DMS53 treated with DMSO at 0.1 percent for 48 hours (cell line): ENCODE measurements around the gene GNAL.
"Not testable (repeated sequence)": the region's sequence is repeated elsewhere in the genome, so short reads cannot be mapped to it uniquely, and the experiment has no call there.

Experiments used
- DNase-seq: peaks from one replicate; lab custom pipeline; 2025; ENCODE audit not compliant: unreplicated experiment; lab: John Stamatoyannopoulos, UW

The GNAL gene

GRCh38 chr18:11844436-11844835 lies 155.4 kb downstream of the GNAL start:
- no peak for DNase-seq

GRCh38 chr18:11845654-11846053 lies 156.6 kb downstream of the GNAL start:
- no peak for DNase-seq

- DNase-seq: no peak
These were observed 158.7 kb downstream of the GNAL start for GRCh38 chr18:11847811-11848210.

- no peak for DNase-seq
These were observed 160.2 kb downstream of the GNAL start for GRCh38 chr18:11849279-11849678.

GRCh38 chr18:11849841-11850634 lies 161.0 kb downstream of the GNAL start:
- peak; percentile 77 for DNase-seq

GRCh38 chr18:11850821-11851145 lies 161.7 kb downstream of the GNAL start:
- no peak for DNase-seq

- peak; percentile 96 for DNase-seq
These were observed 162.2 kb downstream of the GNAL start, which contains the start of gene CHMP1B for GRCh38 chr18:11851146-11851805. Gene CHMP1B (plus strand): TSS chr18:11851413. CDS start chr18:11851512, 99 bp downstream.

GRCh38 chr18:11851806-11852337 lies 162.8 kb downstream of the GNAL start:
- peak; percentile 35 for DNase-seq

GRCh38 chr18:11854554-11854953 lies 165.5 kb downstream of the GNAL start:
- DNase-seq: not testable (repeated sequence)

GRCh38 chr18:11857177-11857887 lies 168.3 kb downstream of the GNAL start:
- DNase-seq: peak; percentile 98

GRCh38 chr18:11859282-11859830 lies 170.3 kb downstream of the GNAL start:
- DNase-seq: no peak

- peak; percentile 27 for DNase-seq
These were observed 170.9 kb downstream of the GNAL start for GRCh38 chr18:11859903-11860407.

- DNase-seq: no peak
These were observed 171.8 kb downstream of the GNAL start for GRCh38 chr18:11860594-11861450.

- no peak for DNase-seq
These were observed 172.7 kb downstream of the GNAL start for GRCh38 chr18:11861583-11862288.

- DNase-seq: no peak
These were observed 173.5 kb downstream of the GNAL start for GRCh38 chr18:11862468-11863137.

GRCh38 chr18:11864471-11864870 lies 175.4 kb downstream of the GNAL start:
- no peak for DNase-seq

GRCh38 chr18:11865071-11865470 lies 176.0 kb downstream of the GNAL start:
- DNase-seq: no peak

GRCh38 chr18:11866329-11866728 lies 177.3 kb downstream of the GNAL start:
- no peak for DNase-seq

- DNase-seq: no peak
These were observed 177.7 kb downstream of the GNAL start for GRCh38 chr18:11866764-11867163.
